ENCODE data around the gene ARHGEF39.
"Not testable (repeated sequence)": the region's sequence is repeated elsewhere in the genome, so short reads cannot be mapped to it uniquely, and the experiment has no call there.

The ARHGEF39 gene

GRCh38 chr9:35618325-35618727 is 46.7 kb downstream of the ARHGEF39 start, which contains the start of gene CD72:
CD72 (minus strand) TSS chr9:35618413; CDS start chr9:35618303, 110 bp downstream.
- no peak for DNase-seq (ENCODE audit: low read depth)

- no peak for DNase-seq (ENCODE audit: low read depth)
Observed at GRCh38 chr9:35617548-35617947, 47.4 kb downstream of the ARHGEF39 start.

- peak; percentile 16 for DNase-seq (ENCODE audit: low read depth)
Observed at GRCh38 chr9:35616681-35617459, 48.1 kb downstream of the ARHGEF39 start.

- no peak for DNase-seq (ENCODE audit: low read depth)
Observed at GRCh38 chr9:35615981-35616680, 48.9 kb downstream of the ARHGEF39 start.

GRCh38 chr9:35612843-35613242 is 52.2 kb downstream of the ARHGEF39 start:
- no peak for DNase-seq (ENCODE audit: low read depth)

GRCh38 chr9:35612066-35612465 is 52.9 kb downstream of the ARHGEF39 start:
- not testable (repeated sequence) for DNase-seq (ENCODE audit: low read depth)

- peak; percentile 30 for DNase-seq (ENCODE audit: low read depth)
Observed at GRCh38 chr9:35611230-35611797, 53.7 kb downstream of the ARHGEF39 start.

GRCh38 chr9:35609820-35610163 is 55.2 kb downstream of the ARHGEF39 start:
- no peak for DNase-seq (ENCODE audit: low read depth)
